Endothelial cell (in vitro differentiated cells): ENCODE results near the gene ELFN2. TPM values are rescaled to one million over a fixed set of nuclear protein-coding genes. Genes with fewer than 3 reads are reported as not detected.

ENCODE experiments used
- DNase-seq: peaks from one replicate; pipeline ENCODE4 v3.0.0; 2021; ENCODE audit warnings: low spot score
- H3K27ac Mint-ChIP-seq: one replicate; pipeline ENCODE4 v1.8.0; 2021; ENCODE audit warnings: mixed read lengths, inconsistent platforms; ENCODE audit not compliant: unreplicated experiment
- H3K27me3 Mint-ChIP-seq: one replicate; pipeline ENCODE4 v1.8.0; 2021; ENCODE audit warnings: mild to moderate bottlenecking, moderate library complexity, mixed read lengths, inconsistent platforms; ENCODE audit not compliant: unreplicated experiment
- H3K36me3 Mint-ChIP-seq: one replicate; pipeline ENCODE4 v1.8.0; 2021; ENCODE audit warnings: mild to moderate bottlenecking, low read depth, mixed read lengths, inconsistent platforms; ENCODE audit not compliant: unreplicated experiment
- H3K4me1 Mint-ChIP-seq: one replicate; pipeline ENCODE4 v1.8.0; 2021; ENCODE audit warnings: mild to moderate bottlenecking, mixed read lengths, inconsistent platforms; ENCODE audit not compliant: unreplicated experiment
- H3K4me3 Mint-ChIP-seq: one replicate; pipeline ENCODE4 v1.8.0; 2021; ENCODE audit warnings: mild to moderate bottlenecking, mixed read lengths, inconsistent platforms; ENCODE audit not compliant: unreplicated experiment
- H3K9me3 Mint-ChIP-seq: one replicate; pipeline ENCODE4 v1.8.0; 2021; ENCODE audit warnings: mixed read lengths, inconsistent platforms; ENCODE audit not compliant: unreplicated experiment
- CTCF ChIP-seq: fragments of 200-600 bp; sonication (generic); IDR thresholded peaks from one replicate; pipeline ENCODE4 v1.5.0; 2021; ENCODE audit warnings: antibody characterized with exemption; ENCODE audit not compliant: unreplicated experiment
- total RNA-seq: library from RNA; stranded (reverse); fragmentation: NEBNext Ultra II Directional; extraction: Animal tissue kit (Norgen Biotek cat#: 25700); gene quantifications from one replicate; pipeline ENCODE4 v1.2.1, GENCODE V29; 2021; ENCODE audit not compliant: unreplicated experiment

ELFN2 gene
- total RNA-seq, 1 donor from 2014 or later, result 1.2 TPM

GRCh38 chr22:37373451-37373850, 53.8 kb downstream of the ELFN2 start:
- no peak for TF ChIP-seq CTCF
- no peak for DNase-seq
- H3K4me3 Mint-ChIP-seq, result no peak overlapping the region
- H3K27me3 Mint-ChIP-seq, result peaks cover 5% of the 10 kb centered on the region
- peaks cover 9% of the 10 kb centered on the region for H3K4me1 Mint-ChIP-seq
- no peaks in the 10 kb centered on the region for H3K9me3 Mint-ChIP-seq
- no peak overlapping the region for H3K27ac Mint-ChIP-seq
- no peaks in the 10 kb centered on the region for H3K36me3 Mint-ChIP-seq

GRCh38 chr22:37371911-37372310, 55.4 kb downstream of the ELFN2 start:
- H3K36me3 Mint-ChIP-seq, result no peaks in the 10 kb centered on the region
- peaks cover 8% of the 10 kb centered on the region for H3K27me3 Mint-ChIP-seq
- no peak for TF ChIP-seq CTCF
- H3K27ac Mint-ChIP-seq, result no peak overlapping the region
- H3K4me1 Mint-ChIP-seq, result peaks cover 15% of the 10 kb centered on the region
- no peaks in the 10 kb centered on the region for H3K9me3 Mint-ChIP-seq
- no peak overlapping the region for H3K4me3 Mint-ChIP-seq
- no peak for DNase-seq

- H3K36me3 Mint-ChIP-seq, result no peaks in the 10 kb centered on the region
- no peak overlapping the region for H3K4me3 Mint-ChIP-seq
- no peak for TF ChIP-seq CTCF
- no peaks in the 10 kb centered on the region for H3K9me3 Mint-ChIP-seq
- DNase-seq, result no peak
- no peak overlapping the region for H3K27ac Mint-ChIP-seq
- peaks cover 8% of the 10 kb centered on the region for H3K27me3 Mint-ChIP-seq
- H3K4me1 Mint-ChIP-seq, result peaks cover 14% of the 10 kb centered on the region
These were observed 55.8 kb downstream of the ELFN2 start for GRCh38 chr22:37371491-37371890.

- no peaks in the 10 kb centered on the region for H3K36me3 Mint-ChIP-seq
- DNase-seq, result no peak
- H3K9me3 Mint-ChIP-seq, result no peaks in the 10 kb centered on the region
- no peak overlapping the region for H3K4me3 Mint-ChIP-seq
- H3K27me3 Mint-ChIP-seq, result peaks cover 6% of the 10 kb centered on the region
- H3K27ac Mint-ChIP-seq, result no peak overlapping the region
- peaks cover 6% of the 10 kb centered on the region for H3K4me1 Mint-ChIP-seq
- no peak for TF ChIP-seq CTCF
These were observed 56.8 kb downstream of the ELFN2 start for GRCh38 chr22:37370306-37370979.

- peaks cover 8% of the 10 kb centered on the region for H3K27me3 Mint-ChIP-seq
- H3K27ac Mint-ChIP-seq, result no peak overlapping the region
These were observed 57.8 kb downstream of the ELFN2 start for GRCh38 chr22:37369483-37369882.

More at GRCh38 chr22:37369483-37369882, 57.8 kb downstream of the ELFN2 start:
- Mint-ChIP-seq H3K36me3 (no peaks in the 10 kb centered on the region), H3K9me3 (no peaks in the 10 kb centered on the region), H3K4me1 (peaks cover 8% of the 10 kb centered on the region), H3K4me3 (no peak overlapping the region)
- DNase-seq, result no peak
- TF ChIP-seq CTCF, result no peak
